Cardiac muscle cell (in vitro differentiated cells and primary cell): Measurements from ENCODE around the gene TWIST1. TPM values are rescaled to one million over a fixed set of nuclear protein-coding genes. Genes with fewer than 3 reads are reported as not detected.
A peak's percentile ranks its signal among the peaks of the same experiment; 100 is the strongest.

Source experiments
- DNase-seq, 2 donors: peaks; one replicate each; pipeline versions ENCODE4 v3.0.0 to v3.0.0-alpha.2; 2010 to 2017; ENCODE audit warnings: low read depth in 1 of 2, low spot score in 1 of 2
- H3K27ac ChIP-seq: fragments of 200-600 bp; sonication (generic); 2 replicates; pipeline ENCODE4 v1.5.1; 2016
- H3K27me3 ChIP-seq: fragments of 200-600 bp; sonication (generic); 2 replicates; pipeline ENCODE4 v1.6.0; 2016; ENCODE audit warnings: control low read depth
- H3K36me3 ChIP-seq: fragments of 200-600 bp; sonication (generic); 2 replicates; pipeline ENCODE4 v1.5.1; 2016; ENCODE audit warnings: control low read depth
- H3K4me1 ChIP-seq: fragments of 200-600 bp; sonication (generic); 2 replicates; pipeline ENCODE4 v1.8.1; 2017; ENCODE audit warnings: low read depth, mild to moderate bottlenecking, mixed run types
- H3K4me3 ChIP-seq: fragments of 200-600 bp; sonication (generic); 2 replicates; pipeline ENCODE4 v1.5.1; 2016; ENCODE audit warnings: mild to moderate bottlenecking
- H3K9me3 ChIP-seq: fragments of 200-600 bp; sonication (generic); 2 replicates; pipeline ENCODE4 v1.5.1; 2017; ENCODE audit warnings: low read depth, mild to moderate bottlenecking, control low read depth
- polyA plus RNA-seq: library from polyadenylated mRNA; unstranded; fragments of >200 nt; fragmentation: Nextera tagmentation; extraction: Ambion mirVana; gene quantifications from 2 replicates; pipeline ENCODE4 v1.2.1, GENCODE V29; 2016
- total RNA-seq: library from RNA; depleted of rRNA; stranded (reverse); fragments of >200 nt; gene quantifications from 2 replicates; pipeline ENCODE4 v1.2.3, GENCODE V29; 2016
- TF ChIP-seq, protein P1 (sequence below): IDR thresholded peaks from 2 replicates; pipeline ENCODE4 v1.5.1; 2012; ENCODE audit warnings: low read depth, mild to moderate bottlenecking, low read length

Gene TWIST1
- total and polyA plus RNA-seq, 2 experiments from 2014 or later: 21.4 to 44.6 TPM

GRCh38 chr7:19107356-19108146 is 9.9 kb downstream of the TWIST1 start:
- H3K9me3 ChIP-seq: no peaks in the 10 kb centered on the region
- H3K4me1 ChIP-seq: peaks cover 38% of the 10 kb centered on the region
- peak overlapping the region; percentile 66 for H3K27ac ChIP-seq
- peak overlapping the region; percentile 29 for H3K4me3 ChIP-seq
- peak; percentile 68 to 82 for DNase-seq
- peaks cover 50% of the 10 kb centered on the region for H3K27me3 ChIP-seq
- no peaks in the 10 kb centered on the region for H3K36me3 ChIP-seq
- TF ChIP-seq, protein P1, sequence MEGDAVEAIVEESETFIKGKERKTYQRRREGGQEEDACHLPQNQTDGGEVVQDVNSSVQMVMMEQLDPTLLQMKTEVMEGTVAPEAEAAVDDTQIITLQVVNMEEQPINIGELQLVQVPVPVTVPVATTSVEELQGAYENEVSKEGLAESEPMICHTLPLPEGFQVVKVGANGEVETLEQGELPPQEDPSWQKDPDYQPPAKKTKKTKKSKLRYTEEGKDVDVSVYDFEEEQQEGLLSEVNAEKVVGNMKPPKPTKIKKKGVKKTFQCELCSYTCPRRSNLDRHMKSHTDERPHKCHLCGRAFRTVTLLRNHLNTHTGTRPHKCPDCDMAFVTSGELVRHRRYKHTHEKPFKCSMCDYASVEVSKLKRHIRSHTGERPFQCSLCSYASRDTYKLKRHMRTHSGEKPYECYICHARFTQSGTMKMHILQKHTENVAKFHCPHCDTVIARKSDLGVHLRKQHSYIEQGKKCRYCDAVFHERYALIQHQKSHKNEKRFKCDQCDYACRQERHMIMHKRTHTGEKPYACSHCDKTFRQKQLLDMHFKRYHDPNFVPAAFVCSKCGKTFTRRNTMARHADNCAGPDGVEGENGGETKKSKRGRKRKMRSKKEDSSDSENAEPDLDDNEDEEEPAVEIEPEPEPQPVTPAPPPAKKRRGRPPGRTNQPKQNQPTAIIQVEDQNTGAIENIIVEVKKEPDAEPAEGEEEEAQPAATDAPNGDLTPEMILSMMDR: no peak

- Histone ChIP-seq H3K27ac (peak overlapping the region; percentile 66), H3K27me3 (peaks cover 46% of the 10 kb centered on the region), H3K4me3 (peak overlapping the region; percentile 29), H3K9me3 (no peaks in the 10 kb centered on the region), H3K36me3 (no peaks in the 10 kb centered on the region), H3K4me1 (peaks cover 33% of the 10 kb centered on the region)
- TF ChIP-seq, protein P1: no peak
- DNase-seq: no peak
These were observed 10.4 kb downstream of the TWIST1 start for GRCh38 chr7:19107081-19107355.

- Histone ChIP-seq H3K4me1 (peaks cover 27% of the 10 kb centered on the region), H3K27ac (no peak overlapping the region), H3K4me3 (peak overlapping the region; percentile 29), H3K27me3 (peaks cover 46% of the 10 kb centered on the region), H3K36me3 (no peaks in the 10 kb centered on the region), H3K9me3 (no peaks in the 10 kb centered on the region)
- peak; percentile 36 to 43 for DNase-seq
- TF ChIP-seq, protein P1: no peak
These were observed 11.0 kb downstream of the TWIST1 start for GRCh38 chr7:19106241-19107080.

- Histone ChIP-seq H3K27ac (no peak overlapping the region), H3K9me3 (no peaks in the 10 kb centered on the region), H3K4me3 (no peak overlapping the region), H3K36me3 (no peaks in the 10 kb centered on the region), H3K27me3 (peaks cover 40% of the 10 kb centered on the region), H3K4me1 (peaks cover 20% of the 10 kb centered on the region)
- no peak for DNase-seq
- TF ChIP-seq, protein P1: no peak
These were observed 11.9 kb downstream of the TWIST1 start for GRCh38 chr7:19105546-19105945.

DNA sequence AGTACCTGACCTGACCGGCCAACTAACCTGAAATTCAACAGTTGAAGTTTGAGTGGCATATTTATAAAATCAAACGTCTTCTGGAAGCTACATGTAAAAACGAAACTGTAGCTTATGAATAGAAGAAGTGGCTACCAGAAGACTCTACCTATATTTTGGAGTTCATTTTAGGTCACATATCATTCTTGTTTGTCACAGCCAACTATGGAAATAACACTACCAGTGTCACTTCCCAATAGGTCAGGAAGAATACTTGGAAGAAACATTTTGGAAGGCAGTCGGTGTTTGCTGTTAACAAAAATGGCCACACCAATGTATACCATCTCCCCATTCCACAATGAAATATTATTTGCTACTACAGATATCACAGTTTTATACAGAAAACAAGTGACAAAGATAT is 12.6 kb downstream of the TWIST1 start:
- TF ChIP-seq, protein P1: no peak
- no peak for DNase-seq
- H3K27me3 ChIP-seq: peaks cover 35% of the 10 kb centered on the region
- H3K9me3 ChIP-seq: no peaks in the 10 kb centered on the region
- no peak overlapping the region for H3K4me3 ChIP-seq
- no peak overlapping the region for H3K27ac ChIP-seq
- peaks cover 14% of the 10 kb centered on the region for H3K4me1 ChIP-seq
- no peaks in the 10 kb centered on the region for H3K36me3 ChIP-seq
